K562 (cell line): ENCODE measurements around the gene SLK. TPM values are rescaled to one million over a fixed set of nuclear protein-coding genes. Genes with fewer than 3 reads are reported as not detected.

Source experiments
- ATAC-seq: fragments of 200-7000 bp; cut with Tn5 transposase; 3 replicates; pipeline ENCODE4 v1.9.1; 2020; ENCODE audit warnings: moderate library complexity
- BruUV-seq: library from RNA; stranded (reverse); fragments of 400-500 nt; replicated peaks from 2 replicates; lab custom pipeline; 2021; lab: Mats Ljungman, UMichigan
- CTCF ChIA-PET: fragments of 300-600 bp; formaldehyde crosslinking; extraction: SDS; loops from one replicate; lab custom pipeline; 2021; ENCODE audit warnings: low intra/inter-chr PET ratio; lab: Yijun Ruan, JAX
- POLR2A ChIA-PET: fragments of 300-600, 350-650 bp; sonication (Branson Sonifier 250); formaldehyde crosslinking; extraction: SDS; loops from one replicate; lab custom pipeline; 2021; ENCODE audit warnings: antibody characterized with exemption, inconsistent platforms; lab: Yijun Ruan, JAX
- DNase-seq, 4 experiments: peaks; one replicate each; pipeline versions ENCODE4 v3.0.0 to v3.0.0-alpha.2; 2011 to 2018; ENCODE audit warnings: low spot score in 3 of 4, mixed read lengths in 3 of 4; ENCODE audit errors: extremely low read depth in 1 of 4
- FAIRE-seq: peaks from 2 replicates; lab custom pipeline; 2011; peaks lifted over from hg19 to GRCh38; lab: Jason Lieb, UNC
- H2AFZ ChIP-seq: 2 replicates; pipeline ENCODE4 v1.6.0; 2011; ENCODE audit warnings: low read depth, low read length, control low read depth, inconsistent platforms
- H3K27ac ChIP-seq: fragments of 200-600 bp; 3 replicates; pipeline ENCODE4 v1.8.0; 2011; ENCODE audit warnings: low read depth, mild to moderate bottlenecking, control low read depth, inconsistent platforms, low read length, moderate library complexity, mixed read lengths; ENCODE audit errors: extremely low read depth
- H3K27me3 ChIP-seq, 2 experiments: fragments of 300-600 bp in 1 of 2; 2 replicates in 1 of 2; 3 replicates in 1 of 2; pipeline versions ENCODE4 v1.6.0 to v1.8.0; 2011; ENCODE audit warnings: inconsistent platforms in 2 of 2, low read length in 2 of 2, mild to moderate bottlenecking in 1 of 2, mixed read lengths in 1 of 2, moderate library complexity in 1 of 2; ENCODE audit not compliant: control insufficient read depth in 2 of 2, insufficient read depth in 2 of 2
- H3K36me3 ChIP-seq: fragments of 300-600 bp; 3 replicates; pipeline ENCODE4 v1.8.0; 2011; ENCODE audit warnings: mild to moderate bottlenecking, low read length, inconsistent platforms; ENCODE audit not compliant: control insufficient read depth, insufficient read depth
- H3K4me1 ChIP-seq, 2 experiments: fragments of 200-600 bp in 1 of 2; replicated peaks in 1 of 2; 2 replicates in 1 of 2; 3 replicates in 1 of 2; pipeline versions ENCODE4 v1.5.1 to v1.8.0; 2011; ENCODE audit warnings: inconsistent platforms in 2 of 2, low read length in 2 of 2, mild to moderate bottlenecking in 1 of 2, mixed read lengths in 1 of 2, moderate library complexity in 1 of 2; ENCODE audit not compliant: control insufficient read depth in 2 of 2, insufficient read depth in 2 of 2
- H3K4me2 ChIP-seq: 2 replicates; pipeline ENCODE4 v1.6.1; 2011; ENCODE audit warnings: low read length, control low read depth, inconsistent platforms, mixed read lengths; ENCODE audit not compliant: insufficient read depth
- H3K4me3 ChIP-seq: fragments of 200-600 bp; sonication (generic), shearing (Covaris generic); 2 replicates; pipeline ENCODE4 v1.5.1; 2016; ENCODE audit warnings: control low read depth, inconsistent platforms
- H3K79me2 ChIP-seq: fragments of 200-600 bp; 3 replicates; pipeline ENCODE4 v1.8.0; 2011; ENCODE audit warnings: low read length, inconsistent platforms; ENCODE audit not compliant: control insufficient read depth, insufficient read depth
- H3K9ac ChIP-seq, 2 experiments: 2 replicates each; pipeline versions ENCODE4 v1.6.0 to v1.6.1; 2011; ENCODE audit warnings: low read depth in 2 of 2, low read length in 2 of 2, control low read depth in 1 of 2, inconsistent platforms in 1 of 2, mild to moderate bottlenecking in 1 of 2, mixed read lengths in 1 of 2; ENCODE audit not compliant: insufficient read depth in 1 of 2
- H3K9me1 ChIP-seq: one replicate; pipeline ENCODE4 v1.6.0; 2011; ENCODE audit warnings: inconsistent platforms, mild to moderate bottlenecking, low read length, moderate library complexity; ENCODE audit not compliant: control insufficient read depth, insufficient read depth
- H3K9me3 ChIP-seq: replicated peaks from 2 replicates; pipeline ENCODE4 v1.5.1; 2011; ENCODE audit warnings: low read depth, low read length, inconsistent platforms; ENCODE audit not compliant: control insufficient read depth, insufficient read depth
- H4K20me1 ChIP-seq: replicated peaks from 2 replicates; pipeline ENCODE4 v1.6.1; 2011; ENCODE audit warnings: low read length, inconsistent platforms, mixed read lengths; ENCODE audit not compliant: control insufficient read depth, insufficient read depth
- ESRRB ChIP-seq: fragments of 250-450 bp; sonication (Bioruptor Pico); IDR thresholded peaks from 2 replicates; pipeline ENCODE4 v1.5.0; 2020; ENCODE audit warnings: mild to moderate bottlenecking, moderate library complexity, borderline replicate concordance
- HBP1 ChIP-seq: fragments of 450-650 bp; formaldehyde crosslinking; IDR thresholded peaks from 2 replicates; pipeline ENCODE4 v1.4.0; 2022; ENCODE audit warnings: missing genetic modification characterization
- NONO ChIP-seq, 2 experiments: fragments of 200-400 bp in 1 of 2; fragments of 450-650 bp in 1 of 2; formaldehyde crosslinking in 1 of 2; IDR thresholded peaks; 2 replicates each; pipeline ENCODE4 v1.6.1; 2017; ENCODE audit warnings: low read depth in 2 of 2, mild to moderate bottlenecking in 2 of 2, moderate library complexity in 2 of 2, low read length in 1 of 2
- THAP7 ChIP-seq: fragments of 250-450 bp; sonication (Bioruptor Pico); IDR thresholded peaks from 2 replicates; pipeline ENCODE4 v1.5.0; 2021
- ZNF253 ChIP-seq: fragments of 250-450 bp; sonication (Bioruptor Pico); conservative IDR thresholded peaks from 2 replicates; pipeline ENCODE4 v1.6.1; 2021; ENCODE audit warnings: mild to moderate bottlenecking
- WGBS: fragments of 100-300 bp; shearing (Covaris generic); methylation state at CpG from one replicate; pipeline ENCODE4 v1.1.6; 2016; ENCODE audit warnings: low coverage, mixed read lengths; ENCODE audit not compliant: insufficient coverage; ENCODE audit errors: missing lambda C conversion rate; 5-methylcytosine and 5-hydroxymethylcytosine counted together
- in situ Hi-C: fragments of 300-500 bp; cut with MboI; formaldehyde crosslinking; loops from 4 replicates; pipeline ENCODE4 v1.15.0; 2018; ENCODE audit warnings: inconsistent platforms, mixed read lengths
- intact Hi-C: fragments of 100-400 bp; cut with micrococcal nuclease; formaldehyde crosslinking; loops from 2 replicates; pipeline ENCODE4 v1.14.2; 2022
- polyA plus RNA-seq, 8 experiments: library from polyadenylated mRNA; depleted of rRNA in 4 of 8; stranded (reverse) in 5 of 8; unstranded in 3 of 8; fragments of >200 nt; fragmentation: Nextera tagmentation in 2 of 8; fragmentation: Illumina TruSeq in 1 of 8; extraction: Ambion mirVana in 2 of 8; extraction: Trizol in 1 of 8; gene quantifications; 2 replicates each; pipeline versions ENCODE4 v1.2.1 to v1.2.3, GENCODE V29; 2011 to 2014; ENCODE audit warnings: inconsistent platforms in 1 of 8, missing spikeins in 1 of 8
- total RNA-seq, 7 experiments: library from RNA; depleted of rRNA in 6 of 7; stranded (reverse); fragments of >200 nt in 6 of 7; fragmentation: Illumina TruSeq in 2 of 7; extraction: Trizol in 2 of 7; gene quantifications; 2 replicates each; pipeline versions ENCODE4 v1.2.1 to v1.2.3, GENCODE V29; 2011 to 2021; ENCODE audit warnings: low replicate concordance in 1 of 7

Gene SLK
- total and polyA plus RNA-seq, 9 of the 15 experiments (the other 6 are each of a cell fraction or from before 2014, with no cell fraction given): 8.2 to 40.0 (median 23.4) TPM

- CTCF ChIA-PET: no interaction called here
- Histone ChIP-seq H3K36me3 (peaks cover 41% of the 10 kb centered on the region; the same call in 2 of the 3 replicates), H3K9me3 (no peaks in the 10 kb centered on the region), H2AFZ (no peak overlapping the region), H4K20me1 (no peaks in the 10 kb centered on the region), H3K4me1 (no peaks in the 10 kb centered on the region), H3K9me1 (no peaks in the 10 kb centered on the region), H3K79me2 (no peaks in the 10 kb centered on the region; the same call in 2 of the 3 replicates)
- no TSS peak for BruUV-seq
- no peak for FAIRE-seq
- intact Hi-C loops (no loop called here), in situ Hi-C loops (no loop called here)
- ATAC-seq: no peak
- no peak for TF ChIP-seq HBP1 (CRISPR knock-in tag)
- TF ChIP-seq THAP7 (CRISPR knock-in tag): no peak
- TF ChIP-seq NONO (IDR thresholded peaks at IDR 0.05; ENCODE audit: low read depth in 2 of 2, low read length in 1 of 2): no peak
- no peak for TF ChIP-seq ESRRB
- TF ChIP-seq ZNF253 (CRISPR knock-in tag): no peak
- TF ChIP-seq, all 486 proteins: peak for 0
- Histone ChIP-seq H3K9ac (no peak overlapping the region), H3K4me3 (no peak overlapping the region), H3K27me3 (no peaks in the 10 kb centered on the region), H3K4me2 (no peak overlapping the region), H3K27ac (no peak overlapping the region)
- DNase-seq: no peak
- WGBS: 100% methylated on average over 2 of the region's 2 CpGs
- POLR2A ChIA-PET: interaction anchor here (0.6 kb wide), 1 partner anchor 63 kb away, joined by 3 read pairs; no protein-coding TSS in a partner anchor
Observed at GRCh38 chr10:104011904-104012303, 45.0 kb downstream of the SLK start.
